A673 (cell line): Measurements from ENCODE around the gene CCR4. TPM values are rescaled to one million over a fixed set of nuclear protein-coding genes. Genes with fewer than 3 reads are reported as not detected.

Experiments
- BruUV-seq: library from RNA; stranded (reverse); fragments of 400-500 nt; replicated peaks from 2 replicates; lab custom pipeline; 2021; lab: Mats Ljungman, UMichigan
- CTCF ChIA-PET: fragments of 300-600 bp; sonication (Branson Sonifier 250); formaldehyde crosslinking; loops from one replicate; lab custom pipeline; 2022; ENCODE audit warnings: antibody characterized with exemption; lab: Charles Lee
- POLR2A ChIA-PET: fragments of 300-600 bp; sonication (Branson Sonifier 250); formaldehyde crosslinking; loops from one replicate; lab custom pipeline; 2022; ENCODE audit warnings: antibody characterized with exemption; ENCODE audit not compliant: low non-redundant PET; lab: Charles Lee
- DNase-seq: peaks from one replicate; pipeline ENCODE4 v3.0.0-alpha.2; 2015; ENCODE audit warnings: low spot score
- H3K27ac ChIP-seq: fragments of 200-600 bp; sonication (generic); 2 replicates; pipeline ENCODE4 v1.5.1; 2016; ENCODE audit warnings: mixed run types, low read depth, mild to moderate bottlenecking, mixed read lengths, antibody characterized with exemption, low read length; ENCODE audit not compliant: poor library complexity, severe bottlenecking
- H3K27me3 ChIP-seq: fragments of 200-600 bp; sonication (generic); replicated peaks from 2 replicates; pipeline ENCODE4 v1.6.1; 2017; ENCODE audit warnings: mixed run types, low read depth, mild to moderate bottlenecking, mixed read lengths, antibody characterized with exemption, low read length; ENCODE audit not compliant: insufficient read depth, poor library complexity
- H3K36me3 ChIP-seq: fragments of 200-600 bp; sonication (generic); 2 replicates; pipeline ENCODE4 v1.6.1; 2016; ENCODE audit warnings: mixed run types, mild to moderate bottlenecking, mixed read lengths, antibody characterized with exemption, low read length; ENCODE audit not compliant: insufficient read depth, poor library complexity, severe bottlenecking
- H3K4me1 ChIP-seq: fragments of 200-600 bp; sonication (generic); 2 replicates; pipeline ENCODE4 v1.6.1; 2017; ENCODE audit warnings: mixed run types, mild to moderate bottlenecking, mixed read lengths, antibody characterized with exemption, low read length; ENCODE audit not compliant: insufficient read depth, poor library complexity, severe bottlenecking
- H3K4me3 ChIP-seq: fragments of 200-600 bp; sonication (generic); 2 replicates; pipeline ENCODE4 v1.5.1; 2016; ENCODE audit warnings: low read depth, mixed run types, mild to moderate bottlenecking, mixed read lengths, low read length; ENCODE audit not compliant: poor library complexity, severe bottlenecking
- H3K9me3 ChIP-seq: fragments of 200-600 bp; sonication (generic); 2 replicates; pipeline ENCODE4 v1.6.1; 2016; ENCODE audit warnings: mixed run types, low read depth, mild to moderate bottlenecking, mixed read lengths, antibody characterized with exemption, low read length; ENCODE audit not compliant: poor library complexity, severe bottlenecking
- EZH2 ChIP-seq: fragments of 200-600 bp; sonication (generic); IDR thresholded peaks from 2 replicates; pipeline ENCODE4 v1.6.1; 2017; ENCODE audit warnings: borderline replicate concordance, low read depth, mild to moderate bottlenecking, mixed read lengths, antibody characterized with exemption, low read length; ENCODE audit not compliant: poor library complexity, severe bottlenecking
- intact Hi-C: fragments of 100-400 bp; cut with micrococcal nuclease; formaldehyde crosslinking; loops from one replicate; pipeline ENCODE4 v1.10.0; 2022; ENCODE audit not compliant: unreplicated experiment
- total RNA-seq: library from RNA; stranded (reverse); gene quantifications from 2 replicates; pipeline ENCODE4 v1.2.3, GENCODE V29; 2021
- TF ChIP-seq, protein P1 (sequence below): fragments of 300-800, 200-600 bp; sonication (generic); conservative IDR thresholded peaks from 2 replicates; pipeline ENCODE4 v1.5.1; 2017; ENCODE audit warnings: low read depth, mild to moderate bottlenecking, antibody characterized with exemption, low read length, moderate library complexity, mixed read lengths

Gene CCR4
- total RNA-seq, 1 experiment from 2014 or later = not detected

DNA sequence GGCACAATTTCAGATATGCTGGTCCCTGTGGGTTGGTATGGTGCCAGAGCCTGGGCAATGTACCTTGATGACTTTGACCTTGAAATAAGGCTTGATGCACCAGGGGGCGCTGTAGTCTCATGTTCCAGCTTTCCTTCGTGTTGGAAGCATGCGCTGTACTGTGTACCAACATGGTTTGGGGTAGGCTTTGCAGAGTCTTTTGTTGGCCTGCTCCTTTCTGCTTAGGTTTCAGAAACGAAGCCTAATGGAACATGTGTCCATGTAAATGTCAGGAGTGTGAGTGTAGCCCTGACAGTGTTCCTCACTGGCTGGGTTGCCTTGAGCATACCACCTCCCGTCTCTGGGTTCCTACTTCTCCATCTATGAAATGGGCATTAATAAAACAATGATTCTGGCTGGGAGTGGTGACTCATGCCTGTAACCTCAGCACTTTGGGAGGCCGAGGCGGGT lies 3.6 kb upstream of the CCR4 start:
- no TSS peak for BruUV-seq
- ChIA-PET POLR2A (no interaction called here), CTCF (interaction anchor here (0.5 to 1.3 kb wide), 7 partner anchors 127 to 839 kb away, joined by 3 to 6 read pairs (median 4); partner anchors contain the start of gene CRTAP)
- peak; percentile 91 for DNase-seq
- Histone ChIP-seq H3K36me3 (no peaks in the 10 kb centered on the region), H3K4me3 (no peak overlapping the region), H3K9me3 (no peaks in the 10 kb centered on the region), H3K27ac (no peak overlapping the region), H3K4me1 (no peaks in the 10 kb centered on the region), H3K27me3 (no peaks in the 10 kb centered on the region)
- intact Hi-C loops = loop anchor here (2.0 to 5.0 kb wide), 3 partner anchors 125 to 839 kb away; no protein-coding TSS in a partner anchor
- no peak for TF ChIP-seq EZH2
- TF ChIP-seq, protein P1, sequence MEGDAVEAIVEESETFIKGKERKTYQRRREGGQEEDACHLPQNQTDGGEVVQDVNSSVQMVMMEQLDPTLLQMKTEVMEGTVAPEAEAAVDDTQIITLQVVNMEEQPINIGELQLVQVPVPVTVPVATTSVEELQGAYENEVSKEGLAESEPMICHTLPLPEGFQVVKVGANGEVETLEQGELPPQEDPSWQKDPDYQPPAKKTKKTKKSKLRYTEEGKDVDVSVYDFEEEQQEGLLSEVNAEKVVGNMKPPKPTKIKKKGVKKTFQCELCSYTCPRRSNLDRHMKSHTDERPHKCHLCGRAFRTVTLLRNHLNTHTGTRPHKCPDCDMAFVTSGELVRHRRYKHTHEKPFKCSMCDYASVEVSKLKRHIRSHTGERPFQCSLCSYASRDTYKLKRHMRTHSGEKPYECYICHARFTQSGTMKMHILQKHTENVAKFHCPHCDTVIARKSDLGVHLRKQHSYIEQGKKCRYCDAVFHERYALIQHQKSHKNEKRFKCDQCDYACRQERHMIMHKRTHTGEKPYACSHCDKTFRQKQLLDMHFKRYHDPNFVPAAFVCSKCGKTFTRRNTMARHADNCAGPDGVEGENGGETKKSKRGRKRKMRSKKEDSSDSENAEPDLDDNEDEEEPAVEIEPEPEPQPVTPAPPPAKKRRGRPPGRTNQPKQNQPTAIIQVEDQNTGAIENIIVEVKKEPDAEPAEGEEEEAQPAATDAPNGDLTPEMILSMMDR = peak; percentile 89

DNA sequence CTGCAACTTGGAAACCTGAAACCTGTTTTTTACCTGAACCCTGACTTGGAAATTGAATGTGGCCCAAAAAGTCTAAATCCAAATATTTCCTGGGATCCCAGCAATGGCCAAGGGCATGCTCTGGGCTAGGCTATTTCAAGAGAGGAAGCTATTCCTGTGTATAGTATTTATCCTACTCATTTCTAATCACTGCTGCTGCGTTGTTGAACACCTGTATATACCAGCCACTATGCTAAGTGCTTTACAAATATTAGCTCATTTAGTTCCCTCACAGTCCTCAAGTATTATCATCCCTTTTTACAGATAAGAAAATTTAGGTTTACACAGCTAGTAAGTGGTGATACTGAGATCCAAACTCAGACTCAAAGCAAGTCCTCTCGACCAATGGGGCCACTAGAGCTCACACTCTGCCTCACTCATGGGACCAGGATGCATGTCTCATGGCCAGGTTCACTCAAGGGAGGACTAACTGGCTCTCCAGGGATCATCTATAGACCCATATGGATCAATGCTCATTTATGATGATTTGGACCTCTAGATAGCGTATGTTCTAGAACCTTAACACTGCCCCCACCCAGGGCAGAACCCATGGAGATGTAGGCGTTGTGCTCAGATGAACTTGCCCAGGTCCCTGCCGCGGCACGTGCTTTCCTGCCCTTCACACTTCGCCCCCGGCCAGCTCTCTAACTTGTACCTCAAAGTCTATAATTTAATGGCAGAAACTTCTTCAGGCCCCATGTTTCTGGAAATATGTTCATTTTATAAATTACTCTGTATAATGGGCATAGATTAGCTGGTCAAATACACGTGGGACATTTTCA lies 2.6 kb upstream of the CCR4 start:
- Histone ChIP-seq H3K4me1 (no peaks in the 10 kb centered on the region), H3K36me3 (no peaks in the 10 kb centered on the region), H3K27ac (no peak overlapping the region), H3K4me3 (no peak overlapping the region), H3K9me3 (no peaks in the 10 kb centered on the region), H3K27me3 (no peaks in the 10 kb centered on the region)
- intact Hi-C loops = loop anchor here (5.0 kb wide), 1 partner anchor 838 kb away; no protein-coding TSS in a partner anchor
- ChIA-PET CTCF (interaction anchor here (0.6 kb wide), 1 partner anchor 178 kb away, joined by 3 read pairs; no protein-coding TSS in a partner anchor), POLR2A (no interaction called here)
- no TSS peak for BruUV-seq
- TF ChIP-seq, protein P1 = no peak
- no peak for TF ChIP-seq EZH2
- DNase-seq = no peak

DNA sequence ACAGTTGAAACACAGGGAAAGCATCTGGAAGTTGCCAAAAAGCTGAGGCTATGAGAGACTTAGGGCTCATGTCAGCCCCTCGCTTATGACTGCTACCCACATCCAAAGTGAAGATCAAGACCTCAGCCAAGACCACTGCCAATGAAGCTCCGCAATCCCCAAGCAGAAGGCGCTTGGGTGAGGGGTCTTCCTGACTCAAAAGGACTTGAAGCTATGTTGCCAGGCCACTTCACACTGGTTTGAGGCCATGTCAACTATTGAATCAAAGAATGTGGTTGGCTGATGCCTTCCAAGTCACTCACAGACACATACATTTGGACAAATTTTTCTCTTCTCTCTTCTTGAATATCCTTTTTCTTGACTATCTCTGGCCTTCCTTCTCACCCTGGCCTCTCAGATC lies 928 bp upstream of the CCR4 start:
- POLR2A ChIA-PET = no interaction called here
- H3K4me3 ChIP-seq = no peak overlapping the region
- no peak for TF ChIP-seq EZH2
- TF ChIP-seq, protein P1 = no peak
- CTCF ChIA-PET = interaction anchor here (0.6 kb wide), 1 partner anchor 679 kb away, joined by 3 read pairs; no protein-coding TSS in a partner anchor
- no peaks in the 10 kb centered on the region for H3K4me1 ChIP-seq
- intact Hi-C loops = no loop called here
- no peaks in the 10 kb centered on the region for H3K27me3 ChIP-seq
- no peaks in the 10 kb centered on the region for H3K9me3 ChIP-seq
- no peaks in the 10 kb centered on the region for H3K36me3 ChIP-seq
- DNase-seq = no peak
- BruUV-seq = no TSS peak
- H3K27ac ChIP-seq = no peak overlapping the region
